Measurements from ENCODE around the gene APC2. TPM values are rescaled to one million over a fixed set of nuclear protein-coding genes. Genes with fewer than 3 reads are reported as not detected.

APC2 gene
- total RNA-seq, 4 donors from 2014 or later = under 0.01 TPM; not detected in 3

- H3K36me3 ChIP-seq = no peaks in the 10 kb centered on the region
- H3K27ac ChIP-seq = peak overlapping the region in 1 of 4 donors; percentile 50
- intact Hi-C loops (cut with DNase I) = no loop called here
- no peaks in the 10 kb centered on the region for H3K9me3 ChIP-seq
- whole genome bisulfite sequencing, 2 donors = 45 to 53% methylated on average over 8 to 12 of the region's 12 CpGs
- no peak for DNase-seq
- H3K27me3 ChIP-seq = peaks cover 0 to 13% (median 0%) of the 10 kb centered on the region in 4 donors
- TF ChIP-seq POLR2A (IDR thresholded peaks at IDR 0.05) = no peak
- TF ChIP-seq, protein P1, sequence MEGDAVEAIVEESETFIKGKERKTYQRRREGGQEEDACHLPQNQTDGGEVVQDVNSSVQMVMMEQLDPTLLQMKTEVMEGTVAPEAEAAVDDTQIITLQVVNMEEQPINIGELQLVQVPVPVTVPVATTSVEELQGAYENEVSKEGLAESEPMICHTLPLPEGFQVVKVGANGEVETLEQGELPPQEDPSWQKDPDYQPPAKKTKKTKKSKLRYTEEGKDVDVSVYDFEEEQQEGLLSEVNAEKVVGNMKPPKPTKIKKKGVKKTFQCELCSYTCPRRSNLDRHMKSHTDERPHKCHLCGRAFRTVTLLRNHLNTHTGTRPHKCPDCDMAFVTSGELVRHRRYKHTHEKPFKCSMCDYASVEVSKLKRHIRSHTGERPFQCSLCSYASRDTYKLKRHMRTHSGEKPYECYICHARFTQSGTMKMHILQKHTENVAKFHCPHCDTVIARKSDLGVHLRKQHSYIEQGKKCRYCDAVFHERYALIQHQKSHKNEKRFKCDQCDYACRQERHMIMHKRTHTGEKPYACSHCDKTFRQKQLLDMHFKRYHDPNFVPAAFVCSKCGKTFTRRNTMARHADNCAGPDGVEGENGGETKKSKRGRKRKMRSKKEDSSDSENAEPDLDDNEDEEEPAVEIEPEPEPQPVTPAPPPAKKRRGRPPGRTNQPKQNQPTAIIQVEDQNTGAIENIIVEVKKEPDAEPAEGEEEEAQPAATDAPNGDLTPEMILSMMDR (IDR thresholded peaks at IDR 0.05) = no peak
- H3K4me3 ChIP-seq = peak overlapping the region; percentile 48 to 79 (median 52)
- peaks cover 16 to 41% (median 21%) of the 10 kb centered on the region in 3 donors for H3K4me1 ChIP-seq
These were observed 41.9 kb downstream of the APC2 start for GRCh38 chr19:1491849-1492170.

DNA sequence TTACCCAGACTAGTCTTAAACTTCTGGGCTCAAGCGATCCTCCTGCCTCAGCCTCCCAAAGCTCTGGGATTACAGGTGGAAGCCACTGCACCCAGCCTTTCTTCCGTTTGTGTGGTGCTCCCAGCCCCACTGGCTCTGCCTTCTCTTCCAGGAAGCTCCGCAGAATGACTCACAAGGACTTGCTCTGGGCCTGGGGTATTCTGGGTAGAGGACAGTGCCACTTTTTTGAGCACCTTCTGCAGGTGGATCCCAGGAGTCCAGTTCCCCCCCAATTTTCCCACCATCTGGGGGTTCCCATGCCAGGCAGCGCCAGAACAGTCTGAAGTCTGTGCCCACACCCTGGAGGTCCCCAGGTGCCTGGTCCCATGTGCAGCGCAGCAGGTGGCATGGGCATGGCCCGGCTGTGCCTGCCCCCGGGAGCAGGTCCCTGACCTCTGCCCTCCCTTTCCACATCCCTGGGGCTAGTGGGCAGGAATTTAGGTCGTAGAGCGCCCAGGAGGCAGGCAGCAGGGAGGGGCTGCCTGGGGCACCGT lies 42.6 kb downstream of the APC2 start:
- Histone ChIP-seq H3K36me3 (no peaks in the 10 kb centered on the region), H3K4me3 (no peak overlapping the region), H3K4me1 (peaks cover 16 to 48% (median 24%) of the 10 kb centered on the region in 3 donors), H3K27me3 (peaks cover 0 to 20% (median 0%) of the 10 kb centered on the region in 4 donors), H3K9me3 (no peaks in the 10 kb centered on the region), H3K27ac (no peak overlapping the region)
- TF ChIP-seq POLR2A (IDR thresholded peaks at IDR 0.05) = no peak
- TF ChIP-seq, protein P1 (IDR thresholded peaks at IDR 0.05) = no peak
- no peak for DNase-seq
- intact Hi-C loops (cut with DNase I) = no loop called here
- 47 to 56% methylated on average over 2 to 7 of the region's 10 CpGs for WGBS, 2 donors

GRCh38 chr19:1494115-1494815 lies 44.3 kb downstream of the APC2 start:
- peaks cover 0 to 26% (median 0%) of the 10 kb centered on the region in 4 donors for H3K27me3 ChIP-seq
- H3K4me3 ChIP-seq = no peak overlapping the region
- WGBS, 2 donors = 72% methylated on average over 9 to 13 of the region's 15 CpGs
- no peak overlapping the region for H3K27ac ChIP-seq
- no peaks in the 10 kb centered on the region for H3K36me3 ChIP-seq
- intact Hi-C loops (cut with DNase I) = no loop called here
- H3K4me1 ChIP-seq = peaks cover 16 to 49% (median 24%) of the 10 kb centered on the region in 3 donors
- no peak for DNase-seq
- TF ChIP-seq, protein P1 (IDR thresholded peaks at IDR 0.05) = no peak
- no peak for TF ChIP-seq POLR2A (IDR thresholded peaks at IDR 0.05)
- no peaks in the 10 kb centered on the region for H3K9me3 ChIP-seq

DNA sequence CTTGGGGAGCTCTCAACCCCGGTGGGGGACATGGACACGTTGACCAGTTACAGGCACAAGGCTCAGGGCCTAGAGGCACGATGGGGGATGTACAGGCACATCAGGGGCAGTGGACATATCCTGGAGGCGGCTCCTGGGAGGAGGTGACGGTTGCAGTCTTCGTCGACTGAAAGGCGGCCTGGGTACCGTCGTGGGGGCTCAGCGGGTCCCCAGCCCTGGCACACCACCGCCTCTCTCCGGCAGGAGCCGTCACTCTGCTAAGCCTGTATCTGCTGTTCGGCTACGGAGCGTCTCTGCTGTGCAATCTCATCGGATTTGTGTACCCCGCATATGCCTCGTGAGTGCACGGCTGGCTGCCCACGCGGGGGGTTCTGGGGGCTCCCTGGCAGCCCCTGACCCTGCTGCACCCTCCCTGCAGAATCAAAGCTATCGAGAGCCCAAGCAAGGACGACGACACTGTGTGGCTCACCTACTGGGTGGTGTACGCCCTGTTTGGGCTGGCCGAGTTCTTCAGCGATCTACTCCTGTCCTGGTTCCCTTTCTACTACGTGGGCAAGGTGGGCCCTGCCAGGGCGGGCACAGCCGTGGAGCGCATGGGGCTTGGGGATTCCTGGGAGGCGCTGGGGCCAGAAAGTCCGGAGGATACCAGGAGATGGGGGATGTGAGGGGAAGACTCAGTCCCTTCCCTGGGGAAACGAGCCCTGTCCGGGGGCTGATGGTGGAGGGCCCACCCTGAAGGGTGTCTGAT lies 45.3 kb downstream of the APC2 start:
- 67 to 81% methylated on average over 3 to 13 of the region's 37 CpGs for WGBS, 2 donors
- TF ChIP-seq, protein P1 (IDR thresholded peaks at IDR 0.05) = no peak
- no peak for TF ChIP-seq POLR2A (IDR thresholded peaks at IDR 0.05)
- peaks cover 9 to 40% (median 15%) of the 10 kb centered on the region in 3 donors for H3K4me1 ChIP-seq
- H3K4me3 ChIP-seq = no peak overlapping the region
- H3K9me3 ChIP-seq = no peaks in the 10 kb centered on the region
- DNase-seq = no peak
- H3K27me3 ChIP-seq = peaks cover 0 to 29% (median 0%) of the 10 kb centered on the region in 4 donors
- no peak overlapping the region for H3K27ac ChIP-seq
- no peaks in the 10 kb centered on the region for H3K36me3 ChIP-seq
- intact Hi-C loops (cut with DNase I) = no loop called here
